HepG2 (cell line): Measurements from ENCODE around the gene SLC4A11. TPM values are rescaled to one million over a fixed set of nuclear protein-coding genes. Genes with fewer than 3 reads are reported as not detected.

ENCODE experiments used
- ATAC-seq: fragments of 200-7000 bp; cut with Tn5 transposase; 3 replicates; pipeline ENCODE4 v1.9.1; 2020; ENCODE audit warnings: mild to moderate bottlenecking, moderate library complexity
- BruUV-seq: library from RNA; stranded (reverse); fragments of 400-500 nt; replicated peaks from 2 replicates; lab custom pipeline; 2021; lab: Mats Ljungman, UMichigan
- CTCF ChIA-PET: fragments of 300-600 bp; formaldehyde crosslinking; extraction: SDS; loops from one replicate; lab custom pipeline; 2021; ENCODE audit warnings: low total read pairs, inconsistent platforms, low intra/inter-chr PET ratio; lab: Yijun Ruan, JAX
- POLR2A ChIA-PET: fragments of 350-600 bp; sonication (Branson Sonifier 250); formaldehyde crosslinking; loops from one replicate; lab custom pipeline; 2020; ENCODE audit warnings: antibody characterized with exemption, inconsistent platforms; lab: Yijun Ruan, JAX
- DNase-seq: peaks from one replicate; pipeline ENCODE4 v3.0.0-alpha.2; 2015; ENCODE audit warnings: low spot score
- FAIRE-seq: peaks from 3 replicates; lab custom pipeline; 2011; peaks lifted over from hg19 to GRCh38; lab: Jason Lieb, UNC
- H2AFZ ChIP-seq: one replicate; pipeline ENCODE4 v1.6.1; 2011; ENCODE audit warnings: low read length, inconsistent platforms
- H3K27ac ChIP-seq: fragments of 300-600 bp; 3 replicates; pipeline ENCODE4 v1.8.0; 2011; ENCODE audit warnings: mixed run types, mild to moderate bottlenecking, mixed read lengths, low read length, inconsistent platforms; ENCODE audit not compliant: insufficient read depth; ENCODE audit errors: extremely low read length
- H3K27me3 ChIP-seq, 2 experiments: fragments of 200-600 bp in 1 of 2; 2 replicates in 1 of 2; 3 replicates in 1 of 2; pipeline versions ENCODE4 v1.6.0 to v1.8.0; 2011; ENCODE audit warnings: low read length in 2 of 2, mild to moderate bottlenecking in 2 of 2, moderate library complexity in 2 of 2, inconsistent platforms in 1 of 2; ENCODE audit not compliant: insufficient read depth in 2 of 2, control insufficient read depth in 1 of 2
- H3K36me3 ChIP-seq, 2 experiments: fragments of 200-600 bp in 1 of 2; replicated peaks in 1 of 2; 2 replicates in 1 of 2; 3 replicates in 1 of 2; pipeline versions ENCODE4 v1.5.1 to v1.8.0; 2011; ENCODE audit warnings: low read length in 2 of 2, inconsistent platforms in 1 of 2; ENCODE audit not compliant: insufficient read depth in 2 of 2, control insufficient read depth in 1 of 2
- H3K4me1 ChIP-seq: 2 replicates; pipeline ENCODE4 v1.5.1; 2012; ENCODE audit warnings: low read length, inconsistent platforms; ENCODE audit not compliant: insufficient read depth
- H3K4me2 ChIP-seq: 2 replicates; pipeline ENCODE4 v1.6.0; 2011; ENCODE audit warnings: low read depth, low read length, inconsistent platforms
- H3K4me3 ChIP-seq, 3 experiments: fragments of 200-600 bp in 1 of 3; sonication (generic), shearing (Covaris generic) in 1 of 3; replicated peaks in 1 of 3; 2 replicates each; pipeline ENCODE4 v1.5.1; 2011 to 2016; ENCODE audit warnings: low read length in 3 of 3, inconsistent platforms in 2 of 3, low read depth in 2 of 3, mild to moderate bottlenecking in 2 of 3, control low read depth in 1 of 3, mixed read lengths in 1 of 3; ENCODE audit not compliant: insufficient read depth in 1 of 3
- H3K79me2 ChIP-seq: one replicate; pipeline ENCODE4 v1.6.1; 2011; ENCODE audit warnings: low read length, inconsistent platforms; ENCODE audit not compliant: insufficient read depth
- H3K9ac ChIP-seq: 2 replicates; pipeline ENCODE4 v1.6.0; 2011; ENCODE audit warnings: mild to moderate bottlenecking, low read depth, low read length, inconsistent platforms; ENCODE audit not compliant: insufficient read depth
- H3K9me3 ChIP-seq: 2 replicates; pipeline ENCODE4 v1.5.1; 2012; ENCODE audit warnings: mild to moderate bottlenecking, low read length
- H4K20me1 ChIP-seq: 2 replicates; pipeline ENCODE4 v1.6.0; 2011; ENCODE audit warnings: inconsistent platforms, mild to moderate bottlenecking, low read length, moderate library complexity; ENCODE audit not compliant: insufficient read depth
- ASH2L ChIP-seq: fragments of 300-600, 200-600 bp; sonication (generic); IDR thresholded peaks from 2 replicates; pipeline ENCODE4 v1.7.0; 2017; ENCODE audit warnings: low read depth, mild to moderate bottlenecking, moderate library complexity, mixed read lengths, low read length; ENCODE audit not compliant: insufficient read length
- CAMTA2 ChIP-seq: sonication (generic); formaldehyde crosslinking; IDR thresholded peaks from 2 replicates; pipeline ENCODE4 v1.4.0; 2020; ENCODE audit warnings: mild to moderate bottlenecking, missing genetic modification reagents, borderline replicate concordance
- CEBPG ChIP-seq: IDR thresholded peaks from 2 replicates; pipeline ENCODE4 v1.6.1; 2016
- CREM ChIP-seq, 2 experiments: sonication (generic) in 1 of 2; formaldehyde crosslinking in 1 of 2; IDR thresholded peaks; 2 replicates each; pipeline versions ENCODE4 v1.4.0 to v1.6.1; 2016 to 2020; ENCODE audit warnings: antibody characterized with exemption in 1 of 2, mild to moderate bottlenecking in 1 of 2, missing genetic modification reagents in 1 of 2
- HNRNPL ChIP-seq: fragments of 200-400 bp; formaldehyde crosslinking; IDR thresholded peaks from 2 replicates; pipeline ENCODE4 v1.6.1; 2017; ENCODE audit warnings: mild to moderate bottlenecking, low read depth, low read length
- MZF1 ChIP-seq: sonication (generic); formaldehyde crosslinking; IDR thresholded peaks from 2 replicates; pipeline ENCODE4 v1.8.1; 2023; ENCODE audit warnings: mild to moderate bottlenecking, missing genetic modification reagents, borderline replicate concordance
- RFXAP ChIP-seq: sonication (generic); formaldehyde crosslinking; IDR thresholded peaks from 2 replicates; pipeline ENCODE4 v1.4.0; 2020; ENCODE audit warnings: missing genetic modification reagents, borderline replicate concordance
- SIX4 ChIP-seq: sonication (generic); formaldehyde crosslinking; IDR thresholded peaks from 2 replicates; pipeline ENCODE4 v1.4.0; 2020; ENCODE audit warnings: missing genetic modification reagents
- SNAPC2 ChIP-seq: sonication (generic); formaldehyde crosslinking; IDR thresholded peaks from 2 replicates; pipeline ENCODE4 v1.8.1; 2022; ENCODE audit warnings: mild to moderate bottlenecking, missing genetic modification reagents
- SNRNP70 ChIP-seq: fragments of 200-400 bp; formaldehyde crosslinking; IDR thresholded peaks from 2 replicates; pipeline ENCODE4 v1.6.1; 2017; ENCODE audit warnings: mild to moderate bottlenecking, low read depth, low read length, moderate library complexity
- SP1 ChIP-seq, 2 experiments: fragments of 450-650 bp in 1 of 2; sonication (generic) in 1 of 2; formaldehyde crosslinking in 1 of 2; IDR thresholded peaks; 2 replicates each; pipeline versions ENCODE4 v1.4.0 to v1.6.1; 2016 to 2020; ENCODE audit warnings: missing genetic modification reagents in 1 of 2
- TSC22D2 ChIP-seq: sonication (generic); formaldehyde crosslinking; IDR thresholded peaks from 2 replicates; pipeline ENCODE4 v1.5.1; 2020; ENCODE audit warnings: missing genetic modification reagents, mild to moderate bottlenecking, borderline replicate concordance
- ZBTB21 ChIP-seq: sonication (generic); formaldehyde crosslinking; IDR thresholded peaks from 2 replicates; pipeline ENCODE4 v1.4.0; 2020; ENCODE audit warnings: missing genetic modification reagents
- ZNF383 ChIP-seq: sonication (generic); formaldehyde crosslinking; IDR thresholded peaks from 2 replicates; pipeline ENCODE4 v1.4.0; 2020; ENCODE audit warnings: missing genetic modification reagents, mild to moderate bottlenecking, borderline replicate concordance
- ZNF619 ChIP-seq: sonication (generic); formaldehyde crosslinking; IDR thresholded peaks from 2 replicates; pipeline ENCODE4 v1.4.0; 2020; ENCODE audit warnings: mild to moderate bottlenecking, missing genetic modification reagents
- ZNF652 ChIP-seq: IDR thresholded peaks from 2 replicates; pipeline ENCODE4 v1.6.1; 2016; ENCODE audit warnings: low read depth, borderline replicate concordance
- ZSCAN5A ChIP-seq: sonication (generic); formaldehyde crosslinking; IDR thresholded peaks from 2 replicates; pipeline ENCODE4 v1.8.0; 2022; ENCODE audit warnings: mild to moderate bottlenecking, missing genetic modification reagents, borderline replicate concordance
- WGBS: methylation state at CpG from one replicate; pipeline ENCODE4 v1.1.6; 2017; ENCODE audit warnings: low lambda C conversion rate; 5-methylcytosine and 5-hydroxymethylcytosine counted together
- in situ Hi-C: cut with HindIII; loops from 2 replicates; pipeline ENCODE4 v1.10.0; 2017; ENCODE audit warnings: low pct_unique_long_range_greater_than_20kb; ENCODE audit not compliant: extremely low pct_ligation_motif_present
- intact Hi-C: fragments of 100-400 bp; cut with micrococcal nuclease; formaldehyde crosslinking; loops from one replicate; pipeline ENCODE4 v1.10.0; 2022; ENCODE audit not compliant: unreplicated experiment
- polyA plus RNA-seq, 8 experiments: library from polyadenylated mRNA; depleted of rRNA in 3 of 8; stranded (reverse) in 7 of 8; unstranded in 1 of 8; fragments of >200 nt; fragmentation: Illumina TruSeq in 4 of 8; extraction: Trizol in 4 of 8; gene quantifications; 2 replicates each; pipeline versions ENCODE4 v1.2.1 to v1.2.3, GENCODE V29; 2011 to 2016; ENCODE audit warnings: low read depth in 4 of 8, missing spikeins in 1 of 8, mixed read lengths in 1 of 8; ENCODE audit not compliant: insufficient read depth in 1 of 8
- total RNA-seq, 5 experiments: library from RNA; depleted of rRNA; stranded (reverse); fragments of >200 nt; fragmentation: Illumina TruSeq; extraction: Trizol; gene quantifications; 2 replicates each; pipeline ENCODE4 v1.2.3, GENCODE V29; 2016; ENCODE audit warnings: low read depth in 1 of 5
- TF ChIP-seq, protein P1 (sequence below): sonication (generic); formaldehyde crosslinking; conservative IDR thresholded peaks from 2 replicates; pipeline ENCODE4 v1.8.0; 2022; ENCODE audit warnings: low read depth, missing genetic modification reagents

The SLC4A11 gene
- total and polyA plus RNA-seq, 2 of the 13 experiments (the other 11 are each of a cell fraction or from before 2014, with no cell fraction given): 3.9 to 27.0 TPM

GRCh38 chr20:3223651-3223993 lies 15.4 kb downstream of the SLC4A11 start (continued):
- no peak for TF ChIP-seq ZSCAN5A (CRISPR knock-in tag)

DNA sequence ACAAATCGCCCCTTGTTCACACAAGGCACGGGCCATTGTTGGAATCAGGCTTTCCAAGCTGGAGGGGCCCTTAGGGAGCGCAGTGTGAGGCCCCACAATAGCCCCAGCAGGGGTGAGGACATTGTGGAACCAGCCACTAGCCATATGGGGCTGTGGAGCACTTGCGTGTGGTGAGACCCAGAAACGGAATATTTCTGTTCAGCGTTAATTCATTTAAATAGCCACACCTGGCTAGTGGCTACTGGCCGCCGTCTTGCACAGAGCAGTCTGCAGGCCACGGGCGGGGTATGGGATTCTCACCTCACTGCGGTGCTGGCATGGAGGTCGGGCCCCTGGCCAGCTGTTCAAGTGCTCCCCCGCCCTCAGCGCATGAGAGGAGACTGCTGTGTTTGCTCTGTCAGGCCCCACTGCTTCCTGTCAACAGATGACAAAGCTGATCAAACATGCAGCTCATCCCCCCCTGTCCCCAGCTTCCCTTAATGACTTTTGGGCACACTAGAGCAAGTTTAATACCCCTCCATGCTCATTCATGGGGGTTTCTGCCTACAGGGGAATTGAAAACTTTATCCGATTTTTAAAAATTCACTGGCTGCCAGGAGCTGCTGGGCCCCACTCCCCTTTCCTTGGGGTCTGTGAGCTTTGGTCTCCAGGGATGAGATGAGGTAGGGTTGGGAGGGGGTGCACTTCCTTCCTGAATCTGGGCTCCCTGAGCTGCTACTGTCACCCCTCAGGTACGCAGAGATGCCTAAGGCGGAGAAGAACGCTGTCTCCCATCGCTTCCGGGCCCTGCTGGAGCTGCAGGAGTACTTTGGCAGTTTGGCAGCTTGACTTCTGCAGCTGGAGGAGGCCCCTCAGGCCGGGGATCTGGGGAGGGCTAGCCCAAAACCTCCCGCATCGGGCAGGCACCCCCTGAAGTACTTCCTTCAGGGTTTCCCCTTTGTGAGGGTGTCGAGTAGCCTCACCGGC lies 16.1 kb downstream of the SLC4A11 start:
- peak overlapping the region; percentile 73 for H3K4me2 ChIP-seq
- H3K9ac ChIP-seq: peak overlapping the region; percentile 56
- H3K4me3 ChIP-seq: peak overlapping the region in 2 of 3 experiments; percentile 7 to 55; a peak in 2 of 6 replicates
- BruUV-seq: TSS peak; percentile 20
- ChIA-PET CTCF (interaction anchor here (1.5 kb wide), 1 partner anchor 27 kb away, joined by 4 read pairs; no protein-coding TSS in a partner anchor), POLR2A (interaction anchor here (0.9 to 10.0 kb wide), 23 partner anchors 9 to 350 kb away, joined by 3 to 149 read pairs (median 5); partner anchors contain the start of genes ATRN, DDRGK1, FASTKD5 and ITPA)
- ATAC-seq (peak; percentile 87), FAIRE-seq (peak; percentile 99), DNase-seq (peak; percentile 99)
- peaks cover 15 to 16% of the 10 kb centered on the region in 2 experiments for H3K36me3 ChIP-seq
- in situ Hi-C loops (no loop called here), intact Hi-C loops (loop anchor here (1.0 kb wide), 1 partner anchor 9 kb away; no protein-coding TSS in a partner anchor)
- H3K27me3 ChIP-seq: no peaks in the 10 kb centered on the region
- no peak overlapping the region for H2AFZ ChIP-seq
- no peaks in the 10 kb centered on the region for H4K20me1 ChIP-seq
- 22% methylated on average over 20 of the region's 25 CpGs for WGBS
- H3K27ac ChIP-seq: peak overlapping the region; percentile 73
- H3K4me1 ChIP-seq: peaks cover 92% of the 10 kb centered on the region
- no peaks in the 10 kb centered on the region for H3K79me2 ChIP-seq
- H3K9me3 ChIP-seq: no peaks in the 10 kb centered on the region
- TF ChIP-seq SIX4 (CRISPR knock-in tag) (peak; percentile 91), ZNF619 (CRISPR knock-in tag) (peak; percentile 49; the same call in 1 of the 2 replicates), SNAPC2 (CRISPR knock-in tag) (0 out of 2 replicates have a peak, but pooled peaks have one; percentile 23), RFXAP (CRISPR knock-in tag) (peak; percentile 99), MZF1 (peak; percentile 88), TSC22D2 (CRISPR knock-in tag) (no peak), ZBTB21 (CRISPR knock-in tag) (no peak; the same call in 1 of the 2 replicates), ASH2L (peak; percentile 84), SNRNP70 (no peak), SP1 (IDR thresholded peaks at IDR 0.05) (no peak), SP1 (CRISPR knock-in tag; IDR thresholded peaks at IDR 0.05) (peak; percentile 72), ZNF652 (no peak; the same call in 1 of the 2 replicates), CAMTA2 (CRISPR knock-in tag) (no peak), CEBPG (CRISPR knock-in tag) (peak; percentile 63), CREM (IDR thresholded peaks at IDR 0.05) (peak; percentile 89), CREM (CRISPR knock-in tag; IDR thresholded peaks at IDR 0.05) (no peak), ZNF383 (CRISPR knock-in tag) (peak; percentile 78; the same call in 1 of the 2 replicates), HNRNPL (peak; percentile 89)
- TF ChIP-seq, protein P1, sequence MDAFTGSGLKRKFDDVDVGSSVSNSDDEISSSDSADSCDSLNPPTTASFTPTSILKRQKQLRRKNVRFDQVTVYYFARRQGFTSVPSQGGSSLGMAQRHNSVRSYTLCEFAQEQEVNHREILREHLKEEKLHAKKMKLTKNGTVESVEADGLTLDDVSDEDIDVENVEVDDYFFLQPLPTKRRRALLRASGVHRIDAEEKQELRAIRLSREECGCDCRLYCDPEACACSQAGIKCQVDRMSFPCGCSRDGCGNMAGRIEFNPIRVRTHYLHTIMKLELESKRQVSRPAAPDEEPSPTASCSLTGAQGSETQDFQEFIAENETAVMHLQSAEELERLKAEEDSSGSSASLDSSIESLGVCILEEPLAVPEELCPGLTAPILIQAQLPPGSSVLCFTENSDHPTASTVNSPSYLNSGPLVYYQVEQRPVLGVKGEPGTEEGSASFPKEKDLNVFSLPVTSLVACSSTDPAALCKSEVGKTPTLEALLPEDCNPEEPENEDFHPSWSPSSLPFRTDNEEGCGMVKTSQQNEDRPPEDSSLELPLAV (CRISPR knock-in tag): no peak
